Stomach (tissue), 9 donors: Measurements from ENCODE around the gene STRN. TPM values are rescaled to one million over a fixed set of nuclear protein-coding genes. Genes with fewer than 3 reads are reported as not detected.
"Not testable (repeated sequence)": the region's sequence is repeated elsewhere in the genome, so short reads cannot be mapped to it uniquely, and the experiment has no call there.

Source experiments
- DNase-seq, 2 donors: peaks; one replicate each; pipeline versions ENCODE4 v3.0.0 to v3.0.0-alpha.2; 2013 to 2019
- H3K27ac ChIP-seq, 5 donors: fragments of 200-600 bp in 4 of 5; sonication (generic) in 4 of 5; one replicate each; pipeline ENCODE4 v1.5.1; 2013 to 2019; ENCODE audit warnings: mild to moderate bottlenecking in 1 of 5, moderate library complexity in 1 of 5
- H3K27me3 ChIP-seq, 3 donors: fragments of 200-600 bp; sonication (generic); one replicate each; pipeline ENCODE4 v1.5.1; 2017 to 2019; ENCODE audit warnings: mixed run types in 1 of 3
- H3K36me3 ChIP-seq, 4 donors: fragments of 200-600 bp; sonication (generic); 1 replicate in 3 of 4; 2 replicates in 1 of 4; pipeline ENCODE4 v1.5.1; 2016 to 2019
- H3K4me1 ChIP-seq, 4 donors: fragments of 200-600 bp; sonication (generic); one replicate each; pipeline ENCODE4 v1.5.1; 2016 to 2019
- H3K4me3 ChIP-seq, 4 donors: fragments of 200-600 bp; sonication (generic) in 3 of 4; one replicate each; pipeline ENCODE4 v1.5.1; 2016 to 2019; ENCODE audit warnings: mild to moderate bottlenecking in 1 of 4
- H3K9me3 ChIP-seq, 4 donors: fragments of 200-600 bp; sonication (generic); one replicate each; pipeline ENCODE4 v1.5.1; 2016 to 2019
- EP300 ChIP-seq: sonication (generic); formaldehyde crosslinking; IDR thresholded peaks from one replicate; pipeline ENCODE4 v1.6.1; 2017; ENCODE audit warnings: antibody characterized with exemption
- POLR2A ChIP-seq, 4 donors: fragments of 450-650 bp; IDR thresholded peaks; one replicate each; pipeline ENCODE4 v1.6.1; 2016; ENCODE audit warnings: antibody characterized with exemption in 4 of 4, control low read depth in 2 of 4, mild to moderate bottlenecking in 1 of 4, moderate library complexity in 1 of 4
- POLR2AphosphoS5 ChIP-seq, 3 donors: sonication (generic); formaldehyde crosslinking; IDR thresholded peaks; one replicate each; pipeline ENCODE4 v1.6.1; 2016; ENCODE audit warnings: antibody characterized with exemption in 3 of 3
- WGBS, 5 donors: extraction: QIAGEN DNeasy Blood & Tissue Kit in 3 of 5; methylation state at CpG; one replicate each; pipeline versions ENCODE4 v1.1.5 to v1.1.7; 2013 to 2018; 5-methylcytosine and 5-hydroxymethylcytosine counted together
- intact Hi-C: fragments of 100-400 bp; cut with DNase I; formaldehyde crosslinking; loops from one replicate; pipeline ENCODE4 v1.15.1; 2023; ENCODE audit warnings: low total_unique reads
- polyA plus RNA-seq, 3 donors: library from polyadenylated mRNA; stranded (reverse); fragments of 200-250 nt; gene quantifications; one replicate each; pipeline ENCODE4 v1.2.3, GENCODE V29; 2013
- total RNA-seq, 5 donors: library from RNA; depleted of rRNA; stranded (reverse); fragments of >200 nt; gene quantifications; one replicate each; pipeline versions ENCODE4 v1.1.0 to v1.2.3, GENCODE V29; 2014 to 2016
- TF ChIP-seq, protein P1 (sequence below), 7 experiments: fragments of 450-650 bp in 4 of 7; fragments of 200-600 bp in 3 of 7; sonication (generic) in 3 of 7; IDR thresholded peaks; one replicate each; pipeline ENCODE4 v1.5.1; 2016 to 2019; ENCODE audit warnings: antibody characterized with exemption in 7 of 7, control low read depth in 2 of 7, mild to moderate bottlenecking in 1 of 7
- donor health status: healthy with polysubstance abuse.
- donor health status: Bipolar disorder and iron deficiency.
- donor health status: healthy.

Gene STRN
- total and polyA plus RNA-seq, 8 donors: 3.5 to 34.9 (median 10.7) TPM

DNA sequence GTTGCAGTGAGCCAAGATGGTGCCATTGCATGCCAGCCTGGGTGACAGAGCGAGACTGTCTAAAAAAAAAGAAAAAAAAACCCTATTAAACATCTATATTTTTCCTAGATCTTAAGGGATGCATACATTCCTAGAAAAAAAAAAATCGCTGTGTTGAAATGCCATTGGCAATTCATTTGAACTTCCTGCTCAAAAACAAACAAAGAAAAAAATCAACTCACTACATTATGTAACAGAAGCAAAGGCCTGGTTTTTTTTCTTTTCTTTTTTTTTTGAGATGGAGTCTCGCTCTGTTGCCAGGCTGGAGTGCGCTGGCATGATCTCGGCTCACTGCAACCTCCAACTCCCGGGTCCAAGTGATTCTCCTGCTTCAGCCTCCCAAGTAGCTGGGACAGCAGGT is 21.7 kb upstream of the STRN start:
- WGBS, 5 donors: 54 to 73% (median 65%) methylated on average over 6 of the region's 6 CpGs
- Histone ChIP-seq H3K36me3 (peaks cover 0 to 53% (median 48%) of the 10 kb centered on the region in 4 donors), H3K27ac (no peak overlapping the region), H3K4me3 (no peak overlapping the region), H3K9me3 (no peaks in the 10 kb centered on the region), H3K4me1 (no peaks in the 10 kb centered on the region), H3K27me3 (no peaks in the 10 kb centered on the region)
- no peak for DNase-seq
- no peak for TF ChIP-seq POLR2A (IDR thresholded peaks at IDR 0.05)
- TF ChIP-seq EP300: no peak
- TF ChIP-seq, protein P1, sequence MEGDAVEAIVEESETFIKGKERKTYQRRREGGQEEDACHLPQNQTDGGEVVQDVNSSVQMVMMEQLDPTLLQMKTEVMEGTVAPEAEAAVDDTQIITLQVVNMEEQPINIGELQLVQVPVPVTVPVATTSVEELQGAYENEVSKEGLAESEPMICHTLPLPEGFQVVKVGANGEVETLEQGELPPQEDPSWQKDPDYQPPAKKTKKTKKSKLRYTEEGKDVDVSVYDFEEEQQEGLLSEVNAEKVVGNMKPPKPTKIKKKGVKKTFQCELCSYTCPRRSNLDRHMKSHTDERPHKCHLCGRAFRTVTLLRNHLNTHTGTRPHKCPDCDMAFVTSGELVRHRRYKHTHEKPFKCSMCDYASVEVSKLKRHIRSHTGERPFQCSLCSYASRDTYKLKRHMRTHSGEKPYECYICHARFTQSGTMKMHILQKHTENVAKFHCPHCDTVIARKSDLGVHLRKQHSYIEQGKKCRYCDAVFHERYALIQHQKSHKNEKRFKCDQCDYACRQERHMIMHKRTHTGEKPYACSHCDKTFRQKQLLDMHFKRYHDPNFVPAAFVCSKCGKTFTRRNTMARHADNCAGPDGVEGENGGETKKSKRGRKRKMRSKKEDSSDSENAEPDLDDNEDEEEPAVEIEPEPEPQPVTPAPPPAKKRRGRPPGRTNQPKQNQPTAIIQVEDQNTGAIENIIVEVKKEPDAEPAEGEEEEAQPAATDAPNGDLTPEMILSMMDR (IDR thresholded peaks at IDR 0.05): no peak
- no peak for TF ChIP-seq POLR2AphosphoS5 (IDR thresholded peaks at IDR 0.05)
- intact Hi-C loops: no loop called here

DNA sequence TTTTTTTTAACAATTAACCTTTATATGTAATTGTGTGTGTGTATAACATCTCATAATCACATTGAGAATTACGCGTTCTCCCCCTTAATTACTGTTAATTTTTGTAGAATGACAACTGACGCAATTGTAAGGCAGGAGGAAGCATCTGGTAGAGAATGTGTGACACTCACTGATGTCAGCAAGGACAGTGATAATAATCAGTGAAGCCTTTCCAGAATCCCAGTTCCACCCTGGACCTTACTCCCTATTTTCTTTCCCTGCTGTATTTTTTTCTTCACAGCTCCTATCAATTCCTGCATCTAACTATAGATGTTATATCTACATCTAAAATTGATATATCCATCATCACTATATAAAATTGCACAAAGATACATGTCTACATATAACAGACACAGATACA is 16.1 kb upstream of the STRN start:
- no peak overlapping the region for H3K27ac ChIP-seq
- WGBS, 5 donors: 83 to 98% (median 86%) methylated on average over 3 of the region's 3 CpGs

DNA sequence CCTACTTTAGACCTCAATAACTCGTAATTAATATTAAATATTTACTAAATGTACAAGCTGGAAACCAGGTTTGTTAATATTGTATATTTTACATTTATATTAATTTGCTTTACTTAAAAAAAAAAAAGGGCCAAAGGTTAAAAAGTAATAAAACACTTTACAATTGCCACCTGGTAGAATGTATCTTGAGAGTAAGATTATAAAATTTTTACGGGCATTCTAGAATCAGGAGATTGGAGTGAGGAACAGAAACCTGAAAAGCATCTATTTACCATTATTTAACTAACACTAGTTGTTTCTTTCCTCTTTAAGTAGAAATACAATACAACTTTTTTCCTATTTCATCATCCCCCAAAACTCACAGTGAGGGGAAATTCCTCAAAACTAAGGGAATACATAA is 15.6 kb upstream of the STRN start:
- Histone ChIP-seq H3K27ac (no peak overlapping the region), H3K27me3 (no peaks in the 10 kb centered on the region), H3K4me3 (no peak overlapping the region), H3K9me3 (no peaks in the 10 kb centered on the region), H3K4me1 (no peaks in the 10 kb centered on the region), H3K36me3 (peaks cover 3 to 50% (median 44%) of the 10 kb centered on the region in 4 donors)
- no peak for DNase-seq
- WGBS, 5 donors: 89 to 93% (median 92%) methylated on average over 2 of the region's 2 CpGs
- intact Hi-C loops: no loop called here
- TF ChIP-seq EP300 (no peak), POLR2AphosphoS5 (IDR thresholded peaks at IDR 0.05) (no peak), POLR2A (IDR thresholded peaks at IDR 0.05) (no peak)
- TF ChIP-seq, protein P1 (IDR thresholded peaks at IDR 0.05): no peak

More for the DNA sequence above, 16.1 kb upstream of the STRN start:
- no peaks in the 10 kb centered on the region for H3K4me1 ChIP-seq
- no peak overlapping the region for H3K4me3 ChIP-seq
- H3K9me3 ChIP-seq: no peaks in the 10 kb centered on the region
- no peaks in the 10 kb centered on the region for H3K27me3 ChIP-seq
- peaks cover 3 to 54% (median 48%) of the 10 kb centered on the region in 4 donors for H3K36me3 ChIP-seq
- no peak for DNase-seq
- TF ChIP-seq POLR2A (IDR thresholded peaks at IDR 0.05): no peak
- no peak for TF ChIP-seq POLR2AphosphoS5 (IDR thresholded peaks at IDR 0.05)
- TF ChIP-seq, protein P1 (IDR thresholded peaks at IDR 0.05): no peak
- TF ChIP-seq EP300: no peak
- intact Hi-C loops: no loop called here

DNA sequence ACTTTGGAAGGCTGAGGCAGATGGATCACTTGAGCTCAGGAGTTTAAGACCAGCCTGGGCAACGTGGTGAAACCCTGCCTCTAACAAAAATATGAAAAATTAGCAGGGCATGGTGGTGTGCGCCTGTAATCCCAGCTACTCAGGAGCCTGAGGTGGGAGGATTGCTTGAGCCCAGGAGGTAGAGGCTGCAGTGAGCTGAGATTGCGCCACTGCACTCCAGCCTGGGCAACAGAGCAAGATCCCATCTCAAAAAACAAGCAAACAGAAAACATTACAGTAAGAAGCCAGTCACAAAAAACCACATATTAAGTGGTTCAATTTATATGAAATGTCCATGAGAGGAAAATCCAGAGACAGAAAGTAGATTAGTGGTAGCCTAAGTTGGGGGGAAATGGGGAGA is 12.7 kb upstream of the STRN start:
- H3K27me3 ChIP-seq, H3K4me1 ChIP-seq, H3K9me3 ChIP-seq, intact Hi-C loops, H3K27ac ChIP-seq, H3K4me3 ChIP-seq, DNase-seq: not testable (repeated sequence)
- WGBS, 5 donors: 96 to 100% (median 97%) methylated on average over 3 of the region's 3 CpGs
- H3K36me3 ChIP-seq: peaks cover 3 to 41% (median 34%) of the 10 kb centered on the region in 4 donors

DNA sequence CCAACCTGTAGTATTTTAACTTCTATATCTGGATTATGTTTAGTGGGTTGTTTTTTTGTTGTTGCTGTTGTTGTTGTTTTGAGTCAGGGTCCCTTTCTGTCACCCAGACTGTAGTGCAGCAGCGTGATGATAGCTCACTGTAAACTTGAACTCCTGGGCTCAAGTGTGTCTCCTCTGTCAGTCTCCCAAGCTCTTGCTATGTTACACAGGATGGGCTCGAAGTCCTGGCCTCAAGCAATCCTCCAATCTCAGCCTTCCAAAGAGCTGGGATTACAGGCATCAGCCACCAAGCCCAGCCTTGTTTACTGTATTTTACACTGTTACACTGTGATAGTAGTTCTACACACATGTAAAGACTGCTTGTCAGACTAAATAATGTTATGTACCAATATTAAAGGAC is 9.7 kb upstream of the STRN start:
- intact Hi-C loops: no loop called here
- Histone ChIP-seq H3K4me1 (no peaks in the 10 kb centered on the region), H3K27me3 (no peaks in the 10 kb centered on the region), H3K4me3 (no peak overlapping the region), H3K36me3 (peaks cover under 1 to 26% (median 22%) of the 10 kb centered on the region in 4 donors), H3K27ac (no peak overlapping the region), H3K9me3 (no peaks in the 10 kb centered on the region)
- no peak for DNase-seq
- TF ChIP-seq EP300 (no peak), POLR2A (IDR thresholded peaks at IDR 0.05) (no peak)
- TF ChIP-seq, protein P1 (IDR thresholded peaks at IDR 0.05): no peak
- 78 to 94% (median 88%) methylated on average over 2 of the region's 2 CpGs for WGBS, 5 donors
